HepG2 (cell line): ENCODE measurements around the gene CARD19. TPM values are rescaled to one million over a fixed set of nuclear protein-coding genes. Genes with fewer than 3 reads are reported as not detected.

Experiments
- ATAC-seq: fragments of 200-7000 bp; cut with Tn5 transposase; 3 replicates; pipeline ENCODE4 v1.9.1; 2020; ENCODE audit warnings: mild to moderate bottlenecking, moderate library complexity
- BruUV-seq: library from RNA; stranded (reverse); fragments of 400-500 nt; replicated peaks from 2 replicates; lab custom pipeline; 2021; lab: Mats Ljungman, UMichigan
- CTCF ChIA-PET: fragments of 300-600 bp; formaldehyde crosslinking; extraction: SDS; loops from one replicate; lab custom pipeline; 2021; ENCODE audit warnings: low total read pairs, inconsistent platforms, low intra/inter-chr PET ratio; lab: Yijun Ruan, JAX
- POLR2A ChIA-PET: fragments of 350-600 bp; sonication (Branson Sonifier 250); formaldehyde crosslinking; loops from one replicate; lab custom pipeline; 2020; ENCODE audit warnings: antibody characterized with exemption, inconsistent platforms; lab: Yijun Ruan, JAX
- DNase-seq: peaks from one replicate; pipeline ENCODE4 v3.0.0-alpha.2; 2015; ENCODE audit warnings: low spot score
- FAIRE-seq: peaks from 3 replicates; lab custom pipeline; 2011; peaks lifted over from hg19 to GRCh38; lab: Jason Lieb, UNC
- H2AFZ ChIP-seq: one replicate; pipeline ENCODE4 v1.6.1; 2011; ENCODE audit warnings: low read length, inconsistent platforms
- H3K27ac ChIP-seq: fragments of 300-600 bp; 3 replicates; pipeline ENCODE4 v1.8.0; 2011; ENCODE audit warnings: mixed run types, mild to moderate bottlenecking, mixed read lengths, low read length, inconsistent platforms; ENCODE audit not compliant: insufficient read depth; ENCODE audit errors: extremely low read length
- H3K27me3 ChIP-seq, 2 experiments: fragments of 200-600 bp in 1 of 2; 2 replicates in 1 of 2; 3 replicates in 1 of 2; pipeline versions ENCODE4 v1.6.0 to v1.8.0; 2011; ENCODE audit warnings: low read length in 2 of 2, mild to moderate bottlenecking in 2 of 2, moderate library complexity in 2 of 2, inconsistent platforms in 1 of 2; ENCODE audit not compliant: insufficient read depth in 2 of 2, control insufficient read depth in 1 of 2
- H3K36me3 ChIP-seq, 2 experiments: fragments of 200-600 bp in 1 of 2; replicated peaks in 1 of 2; 2 replicates in 1 of 2; 3 replicates in 1 of 2; pipeline versions ENCODE4 v1.5.1 to v1.8.0; 2011; ENCODE audit warnings: low read length in 2 of 2, inconsistent platforms in 1 of 2; ENCODE audit not compliant: insufficient read depth in 2 of 2, control insufficient read depth in 1 of 2
- H3K4me1 ChIP-seq: 2 replicates; pipeline ENCODE4 v1.5.1; 2012; ENCODE audit warnings: low read length, inconsistent platforms; ENCODE audit not compliant: insufficient read depth
- H3K4me2 ChIP-seq: 2 replicates; pipeline ENCODE4 v1.6.0; 2011; ENCODE audit warnings: low read depth, low read length, inconsistent platforms
- H3K4me3 ChIP-seq, 3 experiments: fragments of 200-600 bp in 1 of 3; sonication (generic), shearing (Covaris generic) in 1 of 3; replicated peaks in 1 of 3; 2 replicates each; pipeline ENCODE4 v1.5.1; 2011 to 2016; ENCODE audit warnings: low read length in 3 of 3, inconsistent platforms in 2 of 3, low read depth in 2 of 3, mild to moderate bottlenecking in 2 of 3, control low read depth in 1 of 3, mixed read lengths in 1 of 3; ENCODE audit not compliant: insufficient read depth in 1 of 3
- H3K79me2 ChIP-seq: one replicate; pipeline ENCODE4 v1.6.1; 2011; ENCODE audit warnings: low read length, inconsistent platforms; ENCODE audit not compliant: insufficient read depth
- H3K9ac ChIP-seq: 2 replicates; pipeline ENCODE4 v1.6.0; 2011; ENCODE audit warnings: mild to moderate bottlenecking, low read depth, low read length, inconsistent platforms; ENCODE audit not compliant: insufficient read depth
- H3K9me3 ChIP-seq: 2 replicates; pipeline ENCODE4 v1.5.1; 2012; ENCODE audit warnings: mild to moderate bottlenecking, low read length
- H4K20me1 ChIP-seq: 2 replicates; pipeline ENCODE4 v1.6.0; 2011; ENCODE audit warnings: inconsistent platforms, mild to moderate bottlenecking, low read length, moderate library complexity; ENCODE audit not compliant: insufficient read depth
- ELF3 ChIP-seq: IDR thresholded peaks from 2 replicates; pipeline ENCODE4 v1.6.1; 2016; ENCODE audit warnings: missing genetic modification reagents, missing compliant biosample characterization
- GABPB1 ChIP-seq: IDR thresholded peaks from 2 replicates; pipeline ENCODE4 v1.6.1; 2016; ENCODE audit warnings: mild to moderate bottlenecking, missing genetic modification reagents, moderate library complexity, missing compliant biosample characterization
- ZNF646 ChIP-seq: sonication (generic); formaldehyde crosslinking; IDR thresholded peaks from 2 replicates; pipeline ENCODE4 v1.9.0; 2021; ENCODE audit warnings: mild to moderate bottlenecking, missing genetic modification reagents
- WGBS: methylation state at CpG from one replicate; pipeline ENCODE4 v1.1.6; 2017; ENCODE audit warnings: low lambda C conversion rate; 5-methylcytosine and 5-hydroxymethylcytosine counted together
- in situ Hi-C: cut with HindIII; loops from 2 replicates; pipeline ENCODE4 v1.10.0; 2017; ENCODE audit warnings: low pct_unique_long_range_greater_than_20kb; ENCODE audit not compliant: extremely low pct_ligation_motif_present
- intact Hi-C: fragments of 100-400 bp; cut with micrococcal nuclease; formaldehyde crosslinking; loops from one replicate; pipeline ENCODE4 v1.10.0; 2022; ENCODE audit not compliant: unreplicated experiment
- polyA plus RNA-seq, 8 experiments: library from polyadenylated mRNA; depleted of rRNA in 3 of 8; stranded (reverse) in 7 of 8; unstranded in 1 of 8; fragments of >200 nt; fragmentation: Illumina TruSeq in 4 of 8; extraction: Trizol in 4 of 8; gene quantifications; 2 replicates each; pipeline versions ENCODE4 v1.2.1 to v1.2.3, GENCODE V29; 2011 to 2016; ENCODE audit warnings: low read depth in 4 of 8, missing spikeins in 1 of 8, mixed read lengths in 1 of 8; ENCODE audit not compliant: insufficient read depth in 1 of 8
- total RNA-seq, 5 experiments: library from RNA; depleted of rRNA; stranded (reverse); fragments of >200 nt; fragmentation: Illumina TruSeq; extraction: Trizol; gene quantifications; 2 replicates each; pipeline ENCODE4 v1.2.3, GENCODE V29; 2016; ENCODE audit warnings: low read depth in 1 of 5
- TF ChIP-seq, protein P1 (sequence below): sonication (generic); formaldehyde crosslinking; IDR thresholded peaks from 2 replicates; pipeline ENCODE4 v1.5.1; 2020; ENCODE audit warnings: mild to moderate bottlenecking, missing genetic modification reagents, moderate library complexity
- TF ChIP-seq, protein P2 (sequence below): sonication (generic); formaldehyde crosslinking; IDR thresholded peaks from 2 replicates; pipeline ENCODE4 v1.4.0; 2020; ENCODE audit warnings: missing genetic modification reagents

The CARD19 gene
- total and polyA plus RNA-seq, 2 of the 13 experiments (the other 11 are each of a cell fraction or from before 2014, with no cell fraction given), result 18.4 to 47.2 TPM

DNA sequence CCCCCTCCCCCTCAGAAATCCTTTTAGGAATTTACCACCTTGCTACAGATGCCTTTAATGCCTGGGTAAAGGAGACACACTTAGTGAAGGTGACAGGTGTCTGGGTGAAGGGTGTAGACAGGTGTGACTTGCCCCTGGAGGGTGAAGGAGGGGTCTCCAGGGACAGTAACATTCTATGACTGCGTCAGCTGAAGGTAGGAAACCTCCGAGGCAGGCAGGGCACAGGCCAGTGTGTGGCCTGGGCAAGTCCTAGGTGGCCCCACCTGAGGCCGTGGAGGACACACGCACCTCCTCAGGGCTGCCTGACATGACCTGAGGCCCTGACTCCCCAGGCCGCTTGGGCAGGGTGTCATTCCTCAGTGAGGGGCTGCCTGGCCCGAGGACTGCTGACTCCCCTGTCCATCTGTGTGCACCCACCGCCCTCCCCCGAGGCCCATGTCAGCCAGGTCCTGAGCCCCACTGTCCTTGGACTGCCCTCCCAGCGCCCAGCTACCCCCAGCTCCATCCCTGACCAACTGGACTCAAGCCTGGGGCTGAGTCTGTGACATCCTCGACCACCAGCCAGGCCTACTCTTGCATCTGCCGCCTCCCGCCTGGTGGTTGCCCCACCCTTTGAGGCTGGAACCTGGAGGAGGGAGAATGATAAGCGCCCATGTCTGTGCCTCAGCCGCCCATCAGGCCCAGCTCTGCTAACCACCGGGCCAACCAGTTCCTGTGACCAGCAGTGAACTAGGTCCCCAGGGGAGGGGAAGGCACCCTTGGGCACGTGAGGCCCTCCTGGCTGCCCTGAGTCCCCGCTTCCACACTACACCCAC is 18.4 kb downstream of the CARD19 start:
- DNase-seq (no peak), ATAC-seq (no peak), FAIRE-seq (no peak)
- H3K4me2 ChIP-seq, result no peak overlapping the region
- H3K36me3 ChIP-seq, result peaks cover 0 to 4% of the 10 kb centered on the region in 2 experiments; a peak in 1 of 5 replicates
- ChIA-PET CTCF (no interaction called here), POLR2A (interaction anchor here (13.7 kb wide), 1 partner anchor 18 kb away, joined by 195 read pairs; the partner anchor contains the start of gene NINJ1)
- no peaks in the 10 kb centered on the region for H3K9me3 ChIP-seq
- no peak overlapping the region for H3K9ac ChIP-seq
- H3K27ac ChIP-seq, result peak overlapping the region; percentile 80
- TF ChIP-seq ZNF646 (CRISPR knock-in tag), result no peak
- TF ChIP-seq, protein P1, sequence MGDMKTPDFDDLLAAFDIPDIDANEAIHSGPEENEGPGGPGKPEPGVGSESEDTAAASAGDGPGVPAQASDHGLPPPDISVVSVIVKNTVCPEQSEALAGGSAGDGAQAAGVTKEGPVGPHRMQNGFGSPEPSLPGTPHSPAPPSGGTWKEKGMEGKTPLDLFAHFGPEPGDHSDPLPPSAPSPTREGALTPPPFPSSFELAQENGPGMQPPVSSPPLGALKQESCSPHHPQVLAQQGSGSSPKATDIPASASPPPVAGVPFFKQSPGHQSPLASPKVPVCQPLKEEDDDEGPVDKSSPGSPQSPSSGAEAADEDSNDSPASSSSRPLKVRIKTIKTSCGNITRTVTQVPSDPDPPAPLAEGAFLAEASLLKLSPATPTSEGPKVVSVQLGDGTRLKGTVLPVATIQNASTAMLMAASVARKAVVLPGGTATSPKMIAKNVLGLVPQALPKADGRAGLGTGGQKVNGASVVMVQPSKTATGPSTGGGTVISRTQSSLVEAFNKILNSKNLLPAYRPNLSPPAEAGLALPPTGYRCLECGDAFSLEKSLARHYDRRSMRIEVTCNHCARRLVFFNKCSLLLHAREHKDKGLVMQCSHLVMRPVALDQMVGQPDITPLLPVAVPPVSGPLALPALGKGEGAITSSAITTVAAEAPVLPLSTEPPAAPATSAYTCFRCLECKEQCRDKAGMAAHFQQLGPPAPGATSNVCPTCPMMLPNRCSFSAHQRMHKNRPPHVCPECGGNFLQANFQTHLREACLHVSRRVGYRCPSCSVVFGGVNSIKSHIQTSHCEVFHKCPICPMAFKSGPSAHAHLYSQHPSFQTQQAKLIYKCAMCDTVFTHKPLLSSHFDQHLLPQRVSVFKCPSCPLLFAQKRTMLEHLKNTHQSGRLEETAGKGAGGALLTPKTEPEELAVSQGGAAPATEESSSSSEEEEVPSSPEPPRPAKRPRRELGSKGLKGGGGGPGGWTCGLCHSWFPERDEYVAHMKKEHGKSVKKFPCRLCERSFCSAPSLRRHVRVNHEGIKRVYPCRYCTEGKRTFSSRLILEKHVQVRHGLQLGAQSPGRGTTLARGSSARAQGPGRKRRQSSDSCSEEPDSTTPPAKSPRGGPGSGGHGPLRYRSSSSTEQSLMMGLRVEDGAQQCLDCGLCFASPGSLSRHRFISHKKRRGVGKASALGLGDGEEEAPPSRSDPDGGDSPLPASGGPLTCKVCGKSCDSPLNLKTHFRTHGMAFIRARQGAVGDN (CRISPR knock-in tag), result peak; percentile 57
- TF ChIP-seq GABPB1 (CRISPR knock-in tag), result peak; percentile 24; the same call in 1 of the 2 replicates
- TF ChIP-seq, protein P2, sequence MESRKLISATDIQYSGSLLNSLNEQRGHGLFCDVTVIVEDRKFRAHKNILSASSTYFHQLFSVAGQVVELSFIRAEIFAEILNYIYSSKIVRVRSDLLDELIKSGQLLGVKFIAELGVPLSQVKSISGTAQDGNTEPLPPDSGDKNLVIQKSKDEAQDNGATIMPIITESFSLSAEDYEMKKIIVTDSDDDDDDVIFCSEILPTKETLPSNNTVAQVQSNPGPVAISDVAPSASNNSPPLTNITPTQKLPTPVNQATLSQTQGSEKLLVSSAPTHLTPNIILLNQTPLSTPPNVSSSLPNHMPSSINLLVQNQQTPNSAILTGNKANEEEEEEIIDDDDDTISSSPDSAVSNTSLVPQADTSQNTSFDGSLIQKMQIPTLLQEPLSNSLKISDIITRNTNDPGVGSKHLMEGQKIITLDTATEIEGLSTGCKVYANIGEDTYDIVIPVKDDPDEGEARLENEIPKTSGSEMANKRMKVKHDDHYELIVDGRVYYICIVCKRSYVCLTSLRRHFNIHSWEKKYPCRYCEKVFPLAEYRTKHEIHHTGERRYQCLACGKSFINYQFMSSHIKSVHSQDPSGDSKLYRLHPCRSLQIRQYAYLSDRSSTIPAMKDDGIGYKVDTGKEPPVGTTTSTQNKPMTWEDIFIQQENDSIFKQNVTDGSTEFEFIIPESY (CRISPR knock-in tag), result peak; percentile 50; the same call in 1 of the 2 replicates
- TF ChIP-seq ELF3, result no peak
- no peak overlapping the region for H2AFZ ChIP-seq
- H3K4me1 ChIP-seq, result peaks cover 78% of the 10 kb centered on the region
- intact Hi-C loops, result no loop called here
- in situ Hi-C loops, result no loop called here
- no TSS peak for BruUV-seq
- no peaks in the 10 kb centered on the region for H3K27me3 ChIP-seq
- WGBS, result 83% methylated on average over 8 of the region's 17 CpGs
- H3K4me3 ChIP-seq, result no peak overlapping the region
- H3K79me2 ChIP-seq, result no peaks in the 10 kb centered on the region
- H4K20me1 ChIP-seq, result no peaks in the 10 kb centered on the region
